GF-D8 (cell line): ENCODE measurements around the gene CYP19A1.
"Not testable (repeated sequence)": the region's sequence is repeated elsewhere in the genome, so short reads cannot be mapped to it uniquely, and the experiment has no call there.

Experiments
- DNase-seq: peaks from one replicate; lab custom pipeline; 2025; lab: John Stamatoyannopoulos, UW

CYP19A1 gene

DNA sequence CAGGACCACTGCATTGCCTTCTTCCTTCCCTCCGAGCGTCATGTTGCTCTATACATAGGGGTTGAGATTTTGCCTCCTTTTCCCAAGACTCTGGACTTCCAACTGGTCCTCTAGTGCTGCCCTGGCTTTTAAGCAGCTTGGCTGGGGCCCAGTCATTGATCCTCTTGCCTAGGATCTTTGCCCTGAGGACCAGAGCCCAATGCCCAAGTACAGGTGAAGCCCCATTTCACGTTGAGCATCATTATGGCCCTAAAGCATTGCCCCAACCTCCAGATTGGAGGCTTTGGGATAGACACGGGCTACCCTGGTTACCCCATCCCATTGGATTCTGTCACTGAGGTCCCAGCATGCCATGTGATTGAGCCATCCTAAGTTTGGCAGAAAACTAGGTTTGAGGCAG is 47.7 kb downstream of the CYP19A1 start:
- DNase-seq, result no peak

DNA sequence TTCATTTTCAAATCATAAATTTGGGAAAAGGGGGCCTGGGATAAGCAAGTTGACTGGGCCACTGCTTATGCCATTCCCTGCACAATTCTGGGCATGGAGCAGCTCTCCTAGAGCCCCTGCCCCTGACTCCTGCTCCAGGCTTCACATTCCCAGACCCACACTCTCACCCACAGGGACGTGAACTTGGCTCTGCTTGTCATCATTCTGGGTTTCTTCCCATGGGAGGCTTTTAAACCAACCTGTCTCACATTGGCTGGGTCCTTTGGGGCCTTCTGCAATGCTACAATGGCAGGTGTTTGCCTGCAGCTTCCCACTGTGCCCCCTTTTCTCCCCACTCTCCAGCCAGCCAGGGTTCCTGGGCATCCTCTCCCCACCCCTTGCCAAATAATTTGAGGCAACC is 49.1 kb downstream of the CYP19A1 start:
- no peak for DNase-seq

DNA sequence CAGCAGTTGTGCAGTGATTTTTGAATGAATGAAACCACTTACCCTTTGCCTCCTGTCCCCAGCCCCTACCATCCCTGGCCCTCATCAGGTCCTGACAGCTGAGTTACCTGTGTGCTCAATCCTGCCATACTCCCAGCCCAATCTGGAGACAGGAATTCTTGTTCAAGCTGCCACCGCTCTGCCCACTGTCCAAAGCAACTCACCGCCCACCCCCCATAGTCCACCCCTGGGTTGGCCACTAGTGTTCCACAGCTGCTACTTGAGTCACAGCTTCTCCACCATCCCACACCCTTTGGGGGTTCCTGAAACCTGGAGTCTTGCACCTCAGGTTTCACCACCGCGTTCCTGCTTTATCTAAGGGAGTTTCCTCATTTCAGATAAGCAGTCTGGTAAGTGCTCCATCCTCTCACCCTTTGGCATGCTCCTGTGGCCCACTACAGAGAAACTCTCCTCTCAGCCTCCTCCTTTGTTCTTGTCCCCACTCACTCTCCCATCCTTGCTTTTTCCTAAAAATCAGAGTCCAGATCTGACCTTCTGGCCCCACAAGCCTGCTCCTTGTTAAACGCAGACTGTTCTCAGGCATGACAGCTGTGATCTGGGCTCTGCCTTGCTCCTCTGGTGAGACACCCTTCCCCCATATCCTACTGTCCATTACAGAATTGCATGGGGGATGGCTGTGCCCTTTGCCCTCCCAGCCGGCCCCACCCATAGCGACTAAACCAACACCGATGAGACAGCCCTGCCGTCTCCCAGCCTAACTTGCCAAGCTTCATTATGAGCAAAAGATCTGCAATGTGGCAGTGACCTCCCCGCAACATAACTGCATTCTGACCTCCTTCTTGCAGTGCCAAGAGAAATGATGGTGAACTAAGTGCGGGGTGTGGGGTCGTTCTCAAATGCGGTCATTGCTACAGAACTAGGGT is 50.0 kb downstream of the CYP19A1 start:
- DNase-seq, result no peak

DNA sequence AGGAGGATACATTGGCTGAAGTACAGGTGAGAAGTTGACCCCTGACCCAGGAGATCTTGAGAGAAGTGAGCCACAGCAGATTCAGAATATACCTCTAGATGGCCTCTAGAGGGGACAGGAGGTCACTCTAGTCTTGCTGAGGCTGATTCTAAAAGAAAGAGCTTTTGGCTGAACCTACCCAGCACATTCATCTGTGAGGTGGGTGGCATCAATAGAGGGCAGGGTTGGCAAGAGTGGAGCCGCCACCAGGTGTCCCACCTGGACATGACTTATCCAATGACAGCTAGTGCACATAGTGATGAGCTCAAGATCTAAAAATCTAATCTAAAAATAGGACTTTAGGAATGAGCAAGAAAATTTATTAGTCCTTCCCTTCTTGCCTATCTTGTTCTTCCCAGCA is 51.6 kb downstream of the CYP19A1 start:
- DNase-seq, result no peak

DNA sequence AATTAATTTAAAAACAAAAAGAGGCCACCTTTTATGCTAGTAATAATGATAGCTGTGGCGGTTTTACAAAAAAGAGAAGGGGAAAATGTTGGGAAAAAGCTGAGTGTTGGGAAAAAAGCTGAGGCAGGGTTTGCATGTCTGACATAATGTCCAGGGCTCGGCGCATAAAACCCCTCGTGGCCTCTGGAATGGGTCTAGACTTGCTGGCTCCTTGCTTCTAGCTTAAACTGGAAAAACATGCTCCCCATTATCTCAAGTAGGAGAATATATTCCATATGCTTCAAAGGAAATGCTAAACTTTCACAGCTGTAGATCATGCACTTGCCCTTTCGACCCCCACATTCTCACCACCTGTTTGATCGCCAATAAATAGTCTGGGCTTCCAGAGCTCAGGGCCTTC is 53.0 kb downstream of the CYP19A1 start:
- no peak for DNase-seq

DNA sequence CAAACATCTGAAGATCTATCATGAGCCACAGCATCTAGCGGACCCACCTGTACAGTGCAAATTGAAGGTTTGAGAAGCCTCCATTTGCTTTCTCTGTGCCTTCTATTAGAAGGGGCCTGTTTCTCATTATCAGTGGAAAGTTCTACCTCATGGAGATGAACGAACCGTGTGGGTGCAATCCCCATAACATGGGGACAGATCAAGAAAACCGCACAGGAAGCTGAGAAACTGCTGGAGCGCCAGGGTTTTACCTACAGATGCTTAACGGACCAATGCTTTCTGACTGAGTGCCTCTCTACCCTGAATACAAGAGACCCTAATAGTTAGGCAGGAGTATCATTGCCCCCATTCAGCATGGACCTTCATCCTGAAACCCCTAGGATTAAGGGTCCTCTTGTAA is 53.5 kb downstream of the CYP19A1 start:
- no peak for DNase-seq

DNA sequence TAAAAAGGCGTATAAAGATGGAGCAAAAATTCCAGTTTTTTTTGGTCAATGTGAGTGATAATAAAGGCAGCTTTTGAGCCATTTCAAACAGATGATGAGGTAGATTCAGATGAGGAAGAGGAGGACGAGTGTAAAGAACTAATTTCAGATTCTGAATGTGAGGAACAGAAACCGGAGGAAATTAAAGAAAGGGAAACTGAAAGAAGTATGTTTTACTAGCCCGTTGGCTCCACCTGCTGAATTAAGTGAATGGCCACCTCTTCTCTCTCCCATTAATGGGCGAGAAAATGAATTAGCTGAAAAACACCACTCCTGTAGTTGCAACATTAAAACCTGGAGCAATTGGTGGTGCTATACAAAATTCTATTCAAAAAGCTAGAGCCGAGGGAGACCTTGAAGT is 55.4 kb downstream of the CYP19A1 start:
- no peak for DNase-seq

DNA sequence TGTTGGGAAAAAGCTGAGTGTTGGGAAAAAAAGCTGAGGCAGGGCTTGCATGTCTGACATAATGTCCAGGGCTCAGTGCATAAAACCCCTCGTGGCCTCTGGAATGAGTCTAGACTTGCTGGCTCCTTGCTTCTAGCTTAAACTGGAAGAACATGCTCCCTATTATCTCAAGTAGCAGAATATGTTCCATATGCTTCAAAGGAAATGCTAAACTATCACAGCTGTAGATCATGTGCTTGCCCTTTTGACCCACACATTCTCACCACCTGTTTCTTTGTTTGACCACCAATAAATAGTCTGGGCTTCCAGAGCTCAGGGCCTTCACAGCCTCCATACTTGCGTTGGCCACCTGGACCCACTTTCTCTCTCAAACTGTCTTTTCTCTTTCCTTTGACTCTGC is 56.2 kb downstream of the CYP19A1 start:
- DNase-seq, result not testable (repeated sequence)

DNA sequence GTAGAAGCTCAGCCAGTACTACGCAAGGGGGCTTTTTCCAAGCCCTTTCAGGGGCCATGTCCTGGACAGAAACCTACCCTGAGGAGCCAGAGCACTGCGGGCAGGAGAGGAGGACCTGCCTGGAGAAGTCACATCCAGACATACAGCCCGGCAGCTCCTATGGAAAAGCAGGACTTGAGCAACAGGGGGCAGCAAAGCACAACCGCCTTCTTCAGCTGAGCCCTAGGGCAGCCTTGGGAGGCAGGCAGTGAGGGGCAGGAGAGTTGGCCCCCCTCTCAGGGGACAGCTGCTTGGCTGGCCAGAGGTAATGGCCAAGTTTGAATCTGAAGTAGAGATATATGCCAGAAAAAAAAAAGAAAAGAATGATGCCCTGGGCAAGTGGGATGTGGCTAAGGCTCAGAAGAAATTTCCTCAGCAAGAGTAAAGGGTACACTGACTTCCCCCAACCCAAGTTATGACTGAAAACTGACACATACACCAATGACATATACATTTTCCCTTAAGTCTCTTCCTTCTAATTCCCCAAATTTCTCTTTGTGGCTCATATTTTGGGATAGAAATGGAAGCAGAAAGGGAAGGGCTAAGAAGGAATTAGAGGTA is 56.9 kb downstream of the CYP19A1 start:
- no peak for DNase-seq

DNA sequence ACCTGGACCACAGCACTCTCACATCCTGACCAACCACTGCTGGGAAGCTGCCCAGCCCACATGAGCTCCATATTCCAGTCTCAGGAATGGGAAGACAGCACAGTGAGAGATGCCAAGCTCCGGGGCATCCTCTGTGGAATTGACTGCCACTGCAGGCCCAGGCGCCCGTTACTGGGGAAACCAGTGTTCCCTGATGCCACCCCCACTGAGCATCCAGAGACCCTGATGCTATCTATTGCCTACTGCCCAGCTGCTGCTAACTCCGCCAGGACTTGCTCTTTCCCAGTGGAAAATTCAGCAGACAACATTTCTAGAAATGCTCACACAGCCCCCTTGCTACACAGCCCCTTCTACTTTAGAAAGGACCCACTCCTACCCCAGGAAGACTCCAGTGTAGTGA is 57.6 kb downstream of the CYP19A1 start:
- no peak for DNase-seq

DNA sequence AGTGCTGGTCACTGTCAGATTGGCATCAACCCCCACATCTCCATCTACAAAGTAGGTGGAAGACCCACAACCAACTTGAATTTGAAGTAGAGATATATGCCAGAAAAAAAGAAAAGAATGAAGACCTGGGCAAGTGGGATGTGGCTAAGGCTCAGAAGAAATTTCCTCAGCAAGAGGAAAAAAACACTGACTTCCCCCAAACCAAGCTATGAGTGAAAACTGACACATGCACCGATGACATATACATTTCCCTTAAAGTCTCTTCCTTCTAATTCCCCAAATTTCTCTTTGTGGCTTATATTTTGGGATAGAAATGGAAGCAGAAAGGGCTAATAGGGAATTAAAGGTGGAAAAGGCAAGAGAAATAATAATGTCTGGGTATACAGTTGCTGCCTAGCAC is 59.0 kb downstream of the CYP19A1 start:
- DNase-seq, result no peak

DNA sequence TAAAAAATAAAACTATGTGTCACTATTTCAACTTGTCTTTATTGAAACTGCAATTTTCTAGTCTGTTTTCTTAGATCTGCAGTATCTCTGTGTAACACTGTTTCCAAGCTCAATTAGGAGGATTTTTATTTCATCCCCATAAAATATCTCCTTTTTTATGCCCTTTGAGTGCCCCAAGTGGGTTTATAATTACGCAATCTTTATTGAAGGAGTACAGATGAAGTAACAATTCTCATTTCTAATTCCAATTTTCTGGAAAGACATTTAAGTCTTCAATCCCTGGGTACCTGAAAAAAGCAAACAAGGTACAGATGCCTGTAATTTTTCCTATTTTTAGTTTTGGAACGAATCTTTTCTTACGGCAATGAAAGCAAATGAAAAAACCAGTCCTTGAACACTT is 61.3 kb downstream of the CYP19A1 start:
- DNase-seq, result no peak

DNA sequence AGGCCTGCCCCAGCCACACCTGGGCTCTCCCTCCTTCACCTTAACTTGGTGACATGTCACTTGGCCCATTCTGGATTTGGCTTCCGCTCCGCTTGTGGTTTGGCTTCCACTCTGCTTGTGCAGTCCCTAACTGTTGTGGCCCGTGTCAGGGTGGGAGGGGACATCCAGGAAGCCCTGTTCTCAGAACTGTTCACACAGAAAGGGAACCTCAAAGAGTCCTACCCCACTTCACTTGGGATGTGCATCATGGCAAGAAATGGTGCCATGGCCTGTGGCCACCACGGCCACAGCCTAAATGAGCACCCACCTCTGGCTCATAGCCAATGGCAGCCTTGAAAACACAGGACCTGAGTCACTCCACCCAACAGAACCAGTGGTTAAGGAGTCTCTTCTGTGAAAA is 63.4 kb downstream of the CYP19A1 start:
- no peak for DNase-seq

DNA sequence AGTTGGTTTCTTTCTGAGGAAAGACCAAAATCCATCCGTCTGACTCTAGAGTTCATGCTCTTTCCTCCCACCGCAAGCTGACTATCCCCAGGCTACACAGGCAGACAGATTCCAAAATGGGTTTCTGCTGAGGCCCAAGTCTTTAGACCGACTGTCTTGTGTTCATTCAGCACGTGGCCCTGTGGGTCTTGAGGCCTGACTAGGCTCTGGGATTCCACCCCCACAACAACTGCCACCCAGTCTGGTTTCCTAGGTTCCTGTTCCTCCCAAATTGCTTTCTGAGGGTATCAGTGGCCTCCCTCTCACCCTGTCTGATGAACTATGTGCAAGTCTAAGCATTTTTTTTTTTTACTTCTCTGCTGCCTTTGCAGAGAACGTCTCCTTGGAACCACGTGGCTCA is 67.7 kb downstream of the CYP19A1 start:
- DNase-seq, result no peak

DNA sequence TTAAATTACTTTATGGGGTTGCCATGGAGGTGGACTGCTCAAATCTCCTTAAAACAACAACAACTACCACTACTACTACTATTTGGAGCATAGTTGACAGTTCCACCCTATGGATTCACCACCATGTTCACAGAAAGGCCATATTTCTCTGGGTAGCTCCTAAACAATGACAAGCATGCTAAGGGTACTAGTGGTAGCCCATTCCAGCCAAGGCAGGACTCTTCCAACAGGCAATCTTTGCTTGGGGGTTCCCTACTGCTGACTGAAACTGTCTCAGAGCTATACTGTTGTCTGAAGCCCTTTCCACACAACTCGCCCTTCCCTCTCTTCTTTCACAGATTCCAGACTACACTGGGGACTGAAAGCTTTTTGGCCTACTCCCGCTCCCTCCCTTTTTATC is 68.9 kb downstream of the CYP19A1 start:
- DNase-seq, result no peak

DNA sequence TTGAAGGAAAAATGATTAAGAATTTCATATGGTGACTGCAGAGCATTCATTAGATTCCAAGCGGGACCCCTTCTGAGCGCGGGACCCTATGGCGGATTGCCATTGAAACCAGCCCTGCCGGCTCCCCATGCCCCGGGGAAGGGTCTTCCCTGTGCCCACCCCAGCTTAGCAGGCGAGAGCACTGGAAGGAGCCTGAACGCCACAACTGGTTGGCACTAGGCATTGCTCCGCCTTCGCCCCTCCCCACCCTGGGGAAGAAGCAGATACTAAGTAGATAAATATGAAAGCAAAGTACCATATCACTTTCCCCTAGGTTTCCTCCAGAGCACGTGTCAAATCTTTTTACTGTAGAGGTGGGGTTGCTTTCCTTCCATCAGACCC is 70.7 kb downstream of the CYP19A1 start:
- no peak for DNase-seq

DNA sequence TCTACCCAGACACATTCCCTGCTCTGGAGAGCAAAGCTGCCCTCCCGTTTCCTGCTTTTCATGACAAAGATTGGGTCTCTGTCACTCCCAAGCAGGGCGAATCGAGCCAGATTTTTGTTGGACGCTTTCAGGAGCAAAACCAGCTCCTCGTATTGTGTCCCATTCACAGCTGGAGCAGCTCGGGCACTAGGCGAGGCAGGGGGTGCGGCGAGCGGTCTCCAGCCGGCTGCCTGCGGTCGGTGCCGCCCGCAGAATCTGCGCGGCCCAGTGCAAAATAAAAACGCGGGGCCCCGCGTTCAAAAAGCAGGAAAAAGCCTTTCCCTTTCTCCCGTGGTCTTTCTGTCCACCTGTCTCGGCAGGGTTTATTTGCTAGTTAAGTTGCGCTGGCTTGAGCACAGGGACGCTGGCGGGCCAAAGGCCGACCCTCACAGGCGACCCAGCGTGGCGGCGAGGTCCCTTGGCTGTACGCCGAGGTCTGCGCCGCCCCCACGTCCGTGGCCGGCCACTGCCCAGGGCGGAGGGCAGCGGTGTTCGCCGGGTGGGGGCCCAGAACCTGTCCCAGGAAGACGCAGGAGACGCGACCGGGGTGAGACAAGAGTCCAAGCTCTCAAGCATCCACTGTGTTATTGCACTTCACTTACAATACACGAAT is 71.2 kb downstream of the CYP19A1 start:
- DNase-seq, result no peak

DNA sequence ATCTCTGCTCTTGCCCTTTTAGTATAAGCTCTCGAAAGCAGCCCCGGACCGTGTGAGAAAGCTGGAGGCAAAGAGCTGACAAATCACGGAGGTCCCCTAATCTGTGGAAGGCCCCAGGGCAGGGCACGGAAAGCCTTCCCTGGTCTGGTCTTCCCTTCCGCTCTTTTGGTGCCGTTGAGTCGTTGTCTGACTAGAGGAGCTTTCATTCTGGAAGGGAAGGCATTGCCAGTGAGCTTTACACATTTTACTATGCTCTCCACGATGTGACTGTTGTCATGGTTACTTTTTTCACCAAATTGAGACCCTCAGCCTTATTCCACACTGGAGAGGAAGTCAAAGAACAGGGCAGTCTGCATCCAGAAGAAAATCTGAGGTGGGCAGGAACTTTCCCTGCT is 71.7 kb downstream of the CYP19A1 start:
- no peak for DNase-seq

DNA sequence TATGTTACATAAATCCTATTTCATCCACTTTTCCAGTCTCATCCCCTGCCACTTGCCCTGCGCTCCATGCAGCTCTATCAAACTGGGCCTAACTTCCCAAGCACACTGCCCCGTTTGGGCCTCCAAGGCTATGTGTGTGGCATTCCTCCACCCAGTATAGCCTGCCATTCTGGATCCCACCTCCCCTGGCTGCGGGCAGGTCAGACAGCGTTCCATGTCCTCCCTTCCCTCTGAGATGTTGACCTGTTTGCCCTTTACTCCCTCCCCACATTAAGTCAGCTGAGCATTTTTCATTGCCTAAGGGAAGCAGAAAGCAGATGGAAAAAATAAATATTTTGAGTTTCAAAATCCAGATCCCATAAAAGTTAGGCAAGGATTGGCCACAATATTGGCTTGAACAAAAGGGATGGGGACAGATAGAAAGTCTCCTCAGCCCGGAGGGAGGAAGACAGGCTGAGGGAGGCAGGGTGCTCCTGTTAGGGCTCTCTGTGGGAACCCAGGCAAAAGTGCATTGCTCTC is 73.3 kb downstream of the CYP19A1 start:
- no peak for DNase-seq

DNA sequence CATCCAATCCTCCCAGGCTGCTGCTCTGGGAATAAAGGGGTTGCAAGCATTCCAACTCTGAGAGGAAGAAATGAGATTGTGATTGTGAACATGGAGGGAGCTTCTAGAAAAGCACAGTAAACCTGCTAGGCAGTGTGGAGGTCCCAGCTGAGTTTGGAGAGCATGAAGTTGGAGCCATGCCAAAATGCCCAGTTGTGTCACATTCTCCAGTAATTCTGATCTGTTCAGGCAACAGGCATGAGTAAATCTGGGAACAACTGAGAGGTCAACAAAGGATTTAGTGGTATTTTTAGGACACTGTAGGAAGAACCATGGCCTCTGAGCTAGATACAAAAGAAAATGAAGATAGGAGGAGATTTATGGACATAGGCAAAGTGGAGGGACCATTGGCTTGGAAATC is 74.7 kb downstream of the CYP19A1 start:
- DNase-seq, result no peak

DNA sequence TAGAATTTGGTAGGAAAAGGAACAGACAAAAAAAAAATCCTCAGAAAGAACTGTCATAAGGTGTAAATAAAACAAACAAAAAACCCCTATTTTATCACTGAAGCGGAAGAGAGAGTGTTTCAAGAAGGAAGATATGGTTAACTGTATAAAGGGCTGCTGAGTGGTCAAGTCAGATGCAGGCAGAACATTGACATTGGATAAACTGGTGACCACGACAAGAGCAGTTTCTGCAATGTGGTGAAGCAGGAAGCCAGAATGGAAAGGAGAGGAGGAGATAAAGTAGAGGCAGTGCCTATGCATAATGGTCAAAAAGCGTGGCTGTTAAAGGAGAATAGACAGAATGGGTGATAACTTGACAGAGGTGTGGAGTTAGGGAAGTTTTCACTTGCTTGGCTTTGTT is 75.3 kb downstream of the CYP19A1 start:
- DNase-seq, result no peak

DNA sequence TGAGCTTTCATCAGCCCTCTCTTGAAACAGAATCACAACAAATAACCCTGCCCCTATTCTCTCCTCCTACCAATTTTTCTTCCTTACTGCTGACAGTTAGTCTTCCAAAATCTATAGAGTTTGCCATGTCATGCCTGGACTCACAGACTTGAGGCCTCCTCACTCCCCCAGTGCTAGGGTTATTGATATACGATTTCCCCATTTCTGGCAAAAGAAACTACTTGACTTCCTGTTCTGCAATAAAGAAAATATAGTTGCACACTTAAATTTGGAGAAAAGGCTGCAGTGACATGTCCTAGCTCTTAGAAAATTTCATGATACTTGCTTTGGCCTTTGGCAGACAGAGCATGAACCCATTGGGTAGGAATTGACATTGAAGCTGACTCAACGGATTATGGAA is 75.9 kb downstream of the CYP19A1 start:
- no peak for DNase-seq

DNA sequence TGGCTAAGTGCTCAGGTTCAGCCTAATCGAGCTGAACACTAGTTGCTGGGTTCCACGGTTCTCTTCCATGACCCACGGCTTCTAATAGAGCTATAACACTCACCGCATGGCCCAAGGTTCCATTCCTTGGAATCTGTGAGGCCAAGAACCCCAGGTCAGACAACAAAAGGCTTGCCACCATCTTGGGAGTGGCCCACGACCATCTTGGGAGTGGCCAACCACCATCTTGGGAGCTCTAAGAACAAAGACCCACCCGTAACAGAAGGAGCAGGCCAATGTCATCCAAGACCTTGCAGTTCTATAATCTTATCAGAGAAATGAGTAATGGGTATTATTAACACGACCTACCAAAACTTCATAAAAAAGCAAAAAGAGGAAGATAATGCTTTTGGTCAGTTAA is 77.3 kb downstream of the CYP19A1 start:
- not testable (repeated sequence) for DNase-seq
